Measurements from ENCODE around the gene SCUBE3.

SCUBE3 gene

GRCh38 chr6:35209081-35209480 is 4.7 kb upstream of the SCUBE3 start:
- in situ Hi-C loops (cut with MboI; ENCODE audit: low sequenced_read_pairs), result no loop called here

- in situ Hi-C loops (cut with MboI; ENCODE audit: low sequenced_read_pairs), result no loop called here
Measured at GRCh38 chr6:35209622-35210247, 4.0 kb upstream of the SCUBE3 start.

DNA sequence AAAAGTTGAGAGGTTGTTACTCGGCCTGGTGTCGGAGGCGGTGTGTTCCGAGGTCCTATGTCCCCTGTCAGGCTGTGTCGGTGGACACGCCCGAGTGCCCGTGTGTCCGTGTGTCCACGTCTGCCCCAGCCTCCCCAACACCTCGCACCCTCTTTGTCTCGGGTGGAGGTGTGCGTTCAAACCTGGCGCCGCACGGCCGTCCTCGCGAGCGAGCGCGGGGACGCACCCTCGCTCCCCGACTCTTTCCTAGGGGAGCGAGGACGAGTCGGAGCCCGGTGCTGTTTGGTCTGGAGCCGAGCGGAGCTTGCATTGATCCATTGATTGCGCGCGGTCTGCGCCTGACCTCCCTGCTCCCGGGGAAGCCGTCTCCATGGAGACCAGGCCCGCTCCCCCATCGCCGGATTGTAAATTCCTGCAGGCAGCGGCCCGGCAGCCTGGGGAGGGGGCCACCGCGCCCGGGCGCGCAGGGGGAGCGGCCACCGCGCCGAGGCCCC is 411 bp upstream of the SCUBE3 start:
- in situ Hi-C loops (cut with MboI; ENCODE audit: low sequenced_read_pairs), result no loop called here

GRCh38 chr6:35214869-35215664 is 1.3 kb downstream of the SCUBE3 start:
- in situ Hi-C loops (cut with MboI; ENCODE audit: low sequenced_read_pairs), result no loop called here

DNA sequence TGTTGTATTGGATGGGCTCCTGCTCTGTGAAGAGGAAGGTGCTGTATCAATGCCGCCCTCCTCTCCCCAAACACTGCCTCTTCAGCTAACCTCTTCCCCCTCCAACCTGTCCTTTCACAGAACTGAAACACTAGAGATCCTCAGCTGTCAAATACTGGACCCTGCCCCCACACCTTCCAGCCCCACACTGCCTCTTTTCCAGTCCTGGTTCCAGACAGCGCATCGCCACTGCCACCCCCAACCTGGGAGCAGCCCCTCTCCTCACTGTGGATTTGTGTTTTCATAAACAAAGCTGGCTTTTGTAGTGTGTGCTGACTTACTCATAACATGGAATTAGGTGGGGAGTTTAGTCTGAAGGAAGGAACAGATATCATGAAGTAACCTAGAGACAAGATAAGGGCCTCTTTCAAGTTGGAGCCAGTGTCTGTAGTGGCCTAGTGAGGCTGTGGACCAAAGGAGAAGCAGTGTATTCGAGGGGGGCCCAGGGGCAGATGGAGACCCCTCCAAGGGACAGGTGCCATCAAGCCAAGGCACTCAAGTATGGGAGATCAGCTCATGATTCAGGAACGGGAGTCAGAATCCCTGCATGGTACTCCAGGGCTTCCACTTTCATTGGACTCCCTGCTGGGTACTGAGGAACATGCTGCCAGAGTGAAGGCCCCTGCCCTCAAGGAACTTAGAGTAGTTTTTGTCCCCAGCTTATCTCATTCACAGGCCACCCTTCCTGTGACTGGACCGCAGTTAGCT is 2.1 kb downstream of the SCUBE3 start:
- in situ Hi-C loops (cut with MboI; ENCODE audit: low sequenced_read_pairs), result no loop called here

DNA sequence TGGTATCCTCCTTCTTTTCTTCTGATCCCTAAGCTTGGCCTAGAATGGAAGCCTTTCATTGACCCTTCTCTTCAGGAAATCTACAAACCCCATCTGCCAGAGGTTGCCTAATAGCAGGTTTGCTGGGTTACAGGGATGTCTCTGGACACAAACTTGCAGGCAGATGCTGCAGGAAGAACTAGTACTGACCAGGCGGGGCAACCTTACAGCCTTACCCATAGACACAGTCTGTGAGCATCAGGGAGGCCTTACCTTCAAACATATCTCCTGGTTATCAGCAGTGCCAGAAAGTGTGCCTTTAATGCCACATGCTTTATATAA is 2.6 kb downstream of the SCUBE3 start:
- in situ Hi-C loops (cut with MboI; ENCODE audit: low sequenced_read_pairs), result no loop called here

- in situ Hi-C loops (cut with MboI; ENCODE audit: low sequenced_read_pairs), result no loop called here
Measured at GRCh38 chr6:35216851-35217811, 3.4 kb downstream of the SCUBE3 start.

GRCh38 chr6:35218021-35218420 is 4.3 kb downstream of the SCUBE3 start:
- in situ Hi-C loops (cut with MboI; ENCODE audit: low sequenced_read_pairs), result no loop called here

DNA sequence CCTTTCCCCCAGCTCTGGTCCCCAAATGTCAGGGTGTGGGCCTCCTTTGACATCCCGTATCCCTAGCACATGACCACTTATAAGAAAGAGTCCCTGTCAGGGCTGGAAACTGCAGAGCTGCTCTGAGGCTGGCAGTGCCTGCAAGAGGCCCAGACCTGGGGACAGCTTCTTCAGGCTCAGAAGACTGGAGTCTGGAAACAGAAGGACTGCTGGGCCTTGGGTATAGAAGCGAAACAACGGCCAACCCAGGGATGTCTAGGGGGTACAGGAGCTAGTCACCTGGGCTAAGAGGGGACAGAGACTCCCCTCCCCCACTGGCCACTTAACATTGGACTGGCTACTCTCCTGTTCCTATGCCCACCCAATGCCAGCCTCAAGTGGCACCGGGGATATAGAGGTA is 4.7 kb downstream of the SCUBE3 start:
- in situ Hi-C loops (cut with MboI; ENCODE audit: low sequenced_read_pairs), result no loop called here

DNA sequence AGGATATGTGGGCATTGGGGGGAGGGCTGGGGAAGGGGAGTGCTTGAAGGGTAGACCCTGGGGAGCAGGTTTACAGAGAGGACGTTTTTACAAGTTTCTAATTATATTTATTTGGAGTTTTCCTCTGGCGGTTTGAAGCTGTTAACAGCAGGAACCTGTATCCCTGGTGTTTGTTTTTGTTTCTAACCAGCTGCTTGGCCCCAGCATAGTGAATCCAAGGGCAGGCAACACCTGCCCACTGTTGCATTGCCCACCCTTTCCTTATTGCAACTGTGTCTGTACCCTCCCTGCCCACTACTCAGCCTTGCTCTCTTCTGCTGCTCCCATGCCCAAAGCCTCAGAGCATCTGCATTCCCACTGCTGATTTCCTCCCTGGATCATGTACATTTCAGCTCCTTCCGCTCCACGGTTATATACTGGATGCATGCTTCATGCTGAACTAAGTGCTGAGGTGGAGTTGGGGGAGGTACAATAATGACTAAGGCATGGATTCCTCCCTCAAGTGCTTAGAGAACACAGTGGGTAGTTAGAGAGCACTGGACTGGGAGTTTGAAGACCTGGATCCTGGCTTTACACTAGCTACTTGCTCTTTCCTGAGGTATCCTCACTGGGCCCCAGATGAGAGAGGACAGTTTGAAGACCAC is 6.0 kb downstream of the SCUBE3 start:
- in situ Hi-C loops (cut with MboI; ENCODE audit: low sequenced_read_pairs), result no loop called here

DNA sequence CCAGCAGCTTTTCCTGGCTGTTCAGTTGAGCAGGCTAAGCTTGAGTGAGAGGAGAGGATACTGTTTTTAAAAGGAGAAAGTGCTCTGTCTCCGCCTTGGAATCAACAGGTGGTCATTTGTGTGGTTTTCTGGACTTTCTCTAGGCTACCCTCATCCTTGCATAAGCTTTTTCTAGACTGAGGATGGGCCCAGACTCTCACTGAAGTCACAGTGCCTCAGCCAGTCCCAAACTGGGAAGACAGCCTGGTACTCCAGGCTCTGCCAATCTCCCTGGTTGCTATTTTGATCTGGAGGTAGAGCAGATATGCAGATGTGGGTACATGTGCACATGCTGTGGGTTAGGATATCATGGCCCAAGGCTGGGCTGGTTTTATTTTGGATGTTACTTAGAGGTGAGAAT is 7.0 kb downstream of the SCUBE3 start:
- in situ Hi-C loops (cut with MboI; ENCODE audit: low sequenced_read_pairs), result no loop called here

- in situ Hi-C loops (cut with MboI; ENCODE audit: low sequenced_read_pairs), result no loop called here
Measured at GRCh38 chr6:35223396-35223795, 9.6 kb downstream of the SCUBE3 start.

DNA sequence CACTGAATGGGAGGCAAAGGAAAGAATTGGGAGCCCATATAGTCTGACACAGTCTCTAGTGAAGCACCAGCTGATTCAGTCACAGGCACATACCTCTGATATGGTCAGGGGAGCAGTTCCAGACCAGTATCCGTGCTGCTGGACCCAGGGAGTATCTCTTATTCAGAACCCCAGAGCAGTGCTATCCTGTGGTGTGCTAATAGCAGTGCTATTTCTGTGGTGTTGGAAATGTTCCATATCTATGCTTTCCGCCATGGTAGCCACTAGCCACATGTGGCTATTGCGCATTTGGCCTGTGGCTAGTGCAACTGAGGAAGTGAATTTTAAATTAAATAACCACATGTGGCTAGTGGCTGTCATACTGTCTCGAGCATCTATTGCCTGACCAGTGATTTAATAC is 11.0 kb downstream of the SCUBE3 start:
- in situ Hi-C loops (cut with MboI; ENCODE audit: low sequenced_read_pairs), result loop anchor here (25.0 kb wide), 1 partner anchor 237 kb away; no protein-coding TSS in a partner anchor

DNA sequence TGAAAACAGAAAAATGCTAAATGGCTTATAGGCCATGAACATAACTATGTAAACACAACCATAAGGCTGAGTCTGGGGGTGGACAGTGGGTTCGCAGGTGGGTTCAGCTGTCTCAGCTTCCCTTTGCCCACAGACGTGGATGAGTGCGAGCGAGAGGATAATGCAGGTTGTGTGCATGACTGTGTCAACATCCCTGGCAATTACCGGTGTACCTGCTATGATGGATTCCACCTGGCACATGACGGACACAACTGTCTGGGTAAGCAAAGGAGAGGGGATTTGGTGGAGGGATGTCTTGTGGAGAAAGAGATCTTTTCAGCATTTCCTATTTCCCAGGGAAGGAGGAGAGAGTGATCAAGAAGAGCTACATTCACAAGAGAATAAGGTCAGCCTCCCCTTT is 14.7 kb downstream of the SCUBE3 start:
- in situ Hi-C loops (cut with MboI; ENCODE audit: low sequenced_read_pairs), result loop anchor here (25.0 kb wide), 1 partner anchor 241 kb away; no protein-coding TSS in a partner anchor

GRCh38 chr6:35229304-35229703 is 15.5 kb downstream of the SCUBE3 start:
- in situ Hi-C loops (cut with MboI; ENCODE audit: low sequenced_read_pairs), result loop anchor here (25.0 kb wide), 1 partner anchor 242 kb away; no protein-coding TSS in a partner anchor

DNA sequence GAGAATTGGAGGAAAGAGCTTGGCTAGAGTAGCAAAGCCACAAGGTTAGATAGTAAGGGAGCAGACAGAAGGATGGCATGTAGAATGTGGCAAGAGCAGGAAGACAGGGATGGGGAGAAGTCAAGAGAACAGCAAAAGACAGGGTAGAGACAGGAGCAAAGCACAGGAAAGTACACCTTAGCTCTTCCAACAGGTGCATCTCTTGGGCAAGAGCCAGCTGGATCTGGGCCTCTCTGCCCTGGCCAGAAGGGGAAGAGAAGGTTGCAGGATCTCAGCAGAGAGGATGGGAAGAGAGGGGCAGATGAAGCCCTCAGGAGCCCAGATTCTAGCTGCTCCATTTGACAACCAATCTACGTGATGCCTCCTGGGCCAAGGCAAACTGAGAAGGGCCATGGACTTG is 16.7 kb downstream of the SCUBE3 start:
- in situ Hi-C loops (cut with MboI; ENCODE audit: low sequenced_read_pairs), result loop anchor here (25.0 kb wide), 1 partner anchor 243 kb away; no protein-coding TSS in a partner anchor

GRCh38 chr6:35230950-35231349 is 17.2 kb downstream of the SCUBE3 start:
- in situ Hi-C loops (cut with MboI; ENCODE audit: low sequenced_read_pairs), result loop anchor here (25.0 kb wide), 1 partner anchor 244 kb away; no protein-coding TSS in a partner anchor

DNA sequence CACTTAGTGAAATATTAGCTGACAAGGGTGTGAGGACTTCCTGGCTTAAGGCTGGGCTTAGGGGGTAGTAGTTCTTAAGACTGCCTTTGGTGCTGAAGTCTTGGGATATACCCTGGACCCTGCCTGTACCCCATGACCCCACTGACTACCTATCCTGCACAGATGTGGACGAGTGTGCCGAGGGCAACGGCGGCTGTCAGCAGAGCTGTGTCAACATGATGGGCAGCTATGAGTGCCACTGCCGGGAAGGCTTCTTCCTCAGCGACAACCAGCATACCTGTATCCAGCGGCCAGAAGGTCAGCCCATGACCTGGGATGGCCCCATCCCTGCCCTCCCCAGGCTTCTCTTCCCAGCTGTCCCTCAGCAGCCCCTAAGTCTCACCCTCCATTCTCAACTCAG is 17.8 kb downstream of the SCUBE3 start:
- in situ Hi-C loops (cut with MboI; ENCODE audit: low sequenced_read_pairs), result loop anchor here (25.0 kb wide), 1 partner anchor 244 kb away; no protein-coding TSS in a partner anchor

DNA sequence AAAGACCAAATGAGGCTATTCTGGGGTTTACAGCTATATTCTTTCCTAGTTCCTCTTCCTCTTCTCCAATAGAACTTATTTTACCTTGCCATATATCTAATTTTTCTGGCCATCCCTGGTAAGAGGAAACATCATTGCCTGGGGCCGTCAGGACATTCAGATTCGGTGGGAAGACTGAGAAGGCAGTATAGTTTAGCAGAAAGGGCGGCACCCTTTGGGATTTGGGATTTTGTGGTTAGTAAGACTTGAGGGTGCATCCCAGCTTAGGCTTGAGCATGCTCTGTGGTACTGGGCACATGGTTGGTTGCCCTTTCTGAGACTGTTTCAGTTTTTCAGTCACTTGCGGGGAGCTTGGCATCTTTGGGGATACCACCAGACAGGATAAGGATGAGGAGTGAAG is 21.1 kb downstream of the SCUBE3 start:
- in situ Hi-C loops (cut with MboI; ENCODE audit: low sequenced_read_pairs), result loop anchor here (25.0 kb wide), 1 partner anchor 248 kb away; no protein-coding TSS in a partner anchor

- in situ Hi-C loops (cut with MboI; ENCODE audit: low sequenced_read_pairs), result loop anchor here (25.0 kb wide), 1 partner anchor 249 kb away; no protein-coding TSS in a partner anchor
Measured at GRCh38 chr6:35236223-35236622, 22.5 kb downstream of the SCUBE3 start.
